Endothelial cell of umbilical vein (primary cell): ENCODE results near the gene ZNF385D. TPM values are rescaled to one million over a fixed set of nuclear protein-coding genes. Genes with fewer than 3 reads are reported as not detected.
"Not testable (repeated sequence)": the region's sequence is repeated elsewhere in the genome, so short reads cannot be mapped to it uniquely, and the experiment has no call there.

ENCODE experiments used
- BruUV-seq: library from RNA; stranded (reverse); fragments of 400-500 nt; replicated peaks from 2 replicates; lab custom pipeline; 2021; lab: Mats Ljungman, UMichigan
- CTCF ChIA-PET: fragments of 300-600, 350-600 bp; sonication (Branson Sonifier 250); formaldehyde crosslinking; loops from one replicate; lab custom pipeline; 2021; ENCODE audit warnings: antibody characterized with exemption, inconsistent platforms; lab: Charles Lee
- POLR2A ChIA-PET: fragments of 300-600, 350-600 bp; sonication (Branson Sonifier 250); formaldehyde crosslinking; loops from one replicate; lab custom pipeline; 2021; ENCODE audit warnings: antibody characterized with exemption, inconsistent platforms; lab: Charles Lee
- DNase-seq: peaks from one replicate; pipeline ENCODE4 v3.0.0-alpha.2; 2011; ENCODE audit warnings: low read depth, low spot score
- FAIRE-seq: peaks from 2 replicates; lab custom pipeline; 2011; peaks lifted over from hg19 to GRCh38; lab: Jason Lieb, UNC
- H2AFZ ChIP-seq: 2 replicates; pipeline ENCODE4 v1.6.0; 2012; ENCODE audit warnings: low read depth, low read length, control low read depth, inconsistent platforms
- H3K27ac ChIP-seq: 2 replicates; pipeline ENCODE4 v1.5.1; 2011; ENCODE audit warnings: low read depth, mild to moderate bottlenecking, control low read depth, low read length, moderate library complexity; ENCODE audit not compliant: insufficient read depth
- H3K27me3 ChIP-seq, 2 experiments: 2 replicates each; pipeline versions ENCODE4 v1.6.0 to v1.6.1; 2011; ENCODE audit warnings: low read length in 2 of 2, mixed read lengths in 1 of 2; ENCODE audit not compliant: control insufficient read depth in 2 of 2, insufficient read depth in 2 of 2
- H3K36me3 ChIP-seq, 2 experiments: 2 replicates in 1 of 2; 3 replicates in 1 of 2; pipeline ENCODE4 v1.5.1; 2011; ENCODE audit warnings: low read length in 2 of 2, mild to moderate bottlenecking in 1 of 2, moderate library complexity in 1 of 2; ENCODE audit not compliant: control insufficient read depth in 2 of 2, insufficient read depth in 2 of 2; ENCODE audit errors: extremely low read depth in 1 of 2
- H3K4me1 ChIP-seq: 3 replicates; pipeline ENCODE4 v1.5.1; 2011; ENCODE audit warnings: mild to moderate bottlenecking, low read length; ENCODE audit not compliant: control insufficient read depth, insufficient read depth; ENCODE audit errors: extremely low read depth
- H3K4me2 ChIP-seq: 2 replicates; pipeline ENCODE4 v1.6.1; 2011; ENCODE audit warnings: low read length, control low read depth, mixed read lengths; ENCODE audit not compliant: insufficient read depth
- H3K4me3 ChIP-seq, 3 experiments: fragments of 200-600 bp in 1 of 3; sonication (generic), shearing (Covaris generic) in 1 of 3; replicated peaks in 1 of 3; 2 replicates each; pipeline ENCODE4 v1.5.1; 2011 to 2016; ENCODE audit warnings: control low read depth in 3 of 3, low read length in 3 of 3, mild to moderate bottlenecking in 2 of 3, inconsistent platforms in 1 of 3, low read depth in 1 of 3, moderate library complexity in 1 of 3; ENCODE audit not compliant: insufficient read depth in 1 of 3
- H3K79me2 ChIP-seq: 2 replicates; pipeline ENCODE4 v1.6.0; 2012; ENCODE audit warnings: low read length, inconsistent platforms; ENCODE audit not compliant: control insufficient read depth, insufficient read depth
- H3K9ac ChIP-seq: replicated peaks from 2 replicates; pipeline ENCODE3; 2011; ENCODE audit warnings: low read length, control low read depth; ENCODE audit not compliant: insufficient read depth; ENCODE audit errors: extremely low read depth
- H3K9me1 ChIP-seq: replicated peaks from 3 replicates; pipeline ENCODE4 v1.6.0; 2011; ENCODE audit warnings: mild to moderate bottlenecking, low read length; ENCODE audit not compliant: control insufficient read depth, insufficient read depth; ENCODE audit errors: extremely low read depth
- H3K9me3 ChIP-seq: replicated peaks from 2 replicates; pipeline ENCODE4 v1.5.1; 2012; ENCODE audit warnings: low read length, inconsistent platforms; ENCODE audit not compliant: control insufficient read depth, insufficient read depth
- H4K20me1 ChIP-seq: replicated peaks from 2 replicates; pipeline ENCODE3; 2011; ENCODE audit warnings: mild to moderate bottlenecking, low read length; ENCODE audit not compliant: control insufficient read depth, insufficient read depth; ENCODE audit errors: extremely low read depth
- EZH2 ChIP-seq: IDR thresholded peaks from 2 replicates; pipeline ENCODE4 v1.6.1; 2012; ENCODE audit warnings: borderline replicate concordance, low read depth, mild to moderate bottlenecking, moderate library complexity, low read length, inconsistent platforms; ENCODE audit not compliant: severe bottlenecking
- FOS ChIP-seq: IDR thresholded peaks from 2 replicates; pipeline ENCODE4 v1.6.1; 2011; ENCODE audit warnings: mild to moderate bottlenecking, low read length, moderate library complexity, borderline replicate concordance; ENCODE audit not compliant: insufficient read depth
- GATA2 ChIP-seq: IDR thresholded peaks from 2 replicates; pipeline ENCODE4 v1.7.0; 2011; ENCODE audit warnings: low read depth, mild to moderate bottlenecking, moderate library complexity, mixed read lengths, low read length; ENCODE audit not compliant: insufficient read length, insufficient read depth
- JUN ChIP-seq: IDR thresholded peaks from 2 replicates; pipeline ENCODE4 v1.6.1; 2011; ENCODE audit warnings: borderline replicate concordance, low read depth; ENCODE audit not compliant: insufficient read length, insufficient read depth
- MAX ChIP-seq: IDR thresholded peaks from 2 replicates; pipeline ENCODE4 v1.6.1; 2011; ENCODE audit not compliant: insufficient read depth, insufficient read length
- MYC ChIP-seq: IDR thresholded peaks from one replicate; pipeline ENCODE4 v1.6.1; 2011; ENCODE audit warnings: mild to moderate bottlenecking, low read depth, low read length
- POLR2A ChIP-seq: IDR thresholded peaks from 2 replicates; pipeline ENCODE4 v1.6.1; 2012; ENCODE audit warnings: low read depth, mild to moderate bottlenecking, control low read depth, low read length
- POLR2AphosphoS5 ChIP-seq: IDR thresholded peaks from 2 replicates; pipeline ENCODE4 v1.6.1; 2012; ENCODE audit warnings: low read depth, mild to moderate bottlenecking, control low read depth, low read length, moderate library complexity; ENCODE audit not compliant: insufficient read depth
- dilution Hi-C: fragments of 300-500 bp; cut with MboI; formaldehyde crosslinking; loops from one replicate; pipeline ENCODE4 v1.15.0; 2019; ENCODE audit warnings: low sequenced_read_pairs; ENCODE audit not compliant: extremely low pct_ligation_motif_present
- intact Hi-C: fragments of 100-400 bp; cut with micrococcal nuclease; formaldehyde crosslinking; loops from one replicate; pipeline ENCODE4 v1.10.0; 2022
- polyA plus RNA-seq, 4 experiments: library from polyadenylated mRNA; depleted of rRNA in 3 of 4; stranded (reverse) in 3 of 4; unstranded in 1 of 4; fragments of >200 nt; gene quantifications; 2 replicates each; pipeline versions ENCODE4 v1.2.1 to v1.2.3, GENCODE V29; 2011 to 2012; ENCODE audit warnings: missing spikeins in 1 of 4
- total RNA-seq: library from RNA; stranded (reverse); gene quantifications from 2 replicates; pipeline ENCODE4 v1.2.3, GENCODE V29; 2021
- TF ChIP-seq, protein P1 (sequence below), 2 donors: IDR thresholded peaks; 1 replicate in 1 of 2; 2 replicates in 1 of 2; pipeline ENCODE4 v1.5.1; 2011; ENCODE audit warnings: low read length in 2 of 2, mild to moderate bottlenecking in 2 of 2, moderate library complexity in 2 of 2, control low read depth in 1 of 2, inconsistent platforms in 1 of 2, low read depth in 1 of 2; ENCODE audit not compliant: insufficient read depth in 1 of 2; ENCODE audit errors: extremely low read depth in 1 of 2

The ZNF385D gene
- total and polyA plus RNA-seq, 2 donors (not counting 3 experiments of a cell fraction or from before 2014, with no cell fraction given), result not detected

- Histone ChIP-seq H3K27me3 (no peaks in the 10 kb centered on the region), H3K79me2 (no peaks in the 10 kb centered on the region), H4K20me1 (no peaks in the 10 kb centered on the region), H3K27ac (no peak overlapping the region), H3K4me3 (no peak overlapping the region), H2AFZ (no peak overlapping the region), H3K9ac (no peak overlapping the region), H3K9me3 (no peaks in the 10 kb centered on the region), H3K4me1 (no peaks in the 10 kb centered on the region), H3K36me3 (no peaks in the 10 kb centered on the region), H3K4me2 (no peak overlapping the region), H3K9me1 (no peaks in the 10 kb centered on the region)
- ChIA-PET CTCF (no interaction called here), POLR2A (no interaction called here)
- no peak for FAIRE-seq
- intact Hi-C loops (no loop called here), dilution Hi-C loops (no loop called here)
- DNase-seq, result no peak
- no TSS peak for BruUV-seq
- TF ChIP-seq JUN, result no peak
Observed at GRCh38 chr3:21502656-21503055, 248.4 kb downstream of the ZNF385D start.

GRCh38 chr3:21500834-21501233 is 250.2 kb downstream of the ZNF385D start:
- BruUV-seq, result no TSS peak
- CTCF ChIA-PET, result no interaction called here
- H4K20me1 ChIP-seq, result no peaks in the 10 kb centered on the region
- H3K4me2 ChIP-seq, result no peak overlapping the region
- H3K27me3 ChIP-seq, result no peaks in the 10 kb centered on the region
- no peaks in the 10 kb centered on the region for H3K9me3 ChIP-seq
- H3K36me3 ChIP-seq, result no peaks in the 10 kb centered on the region
- FAIRE-seq (no peak), DNase-seq (no peak)
- TF ChIP-seq JUN (no peak), MYC (no peak), FOS (no peak), MAX (no peak), EZH2 (no peak), POLR2A (no peak), POLR2AphosphoS5 (no peak), GATA2 (no peak)
- TF ChIP-seq, protein P1, sequence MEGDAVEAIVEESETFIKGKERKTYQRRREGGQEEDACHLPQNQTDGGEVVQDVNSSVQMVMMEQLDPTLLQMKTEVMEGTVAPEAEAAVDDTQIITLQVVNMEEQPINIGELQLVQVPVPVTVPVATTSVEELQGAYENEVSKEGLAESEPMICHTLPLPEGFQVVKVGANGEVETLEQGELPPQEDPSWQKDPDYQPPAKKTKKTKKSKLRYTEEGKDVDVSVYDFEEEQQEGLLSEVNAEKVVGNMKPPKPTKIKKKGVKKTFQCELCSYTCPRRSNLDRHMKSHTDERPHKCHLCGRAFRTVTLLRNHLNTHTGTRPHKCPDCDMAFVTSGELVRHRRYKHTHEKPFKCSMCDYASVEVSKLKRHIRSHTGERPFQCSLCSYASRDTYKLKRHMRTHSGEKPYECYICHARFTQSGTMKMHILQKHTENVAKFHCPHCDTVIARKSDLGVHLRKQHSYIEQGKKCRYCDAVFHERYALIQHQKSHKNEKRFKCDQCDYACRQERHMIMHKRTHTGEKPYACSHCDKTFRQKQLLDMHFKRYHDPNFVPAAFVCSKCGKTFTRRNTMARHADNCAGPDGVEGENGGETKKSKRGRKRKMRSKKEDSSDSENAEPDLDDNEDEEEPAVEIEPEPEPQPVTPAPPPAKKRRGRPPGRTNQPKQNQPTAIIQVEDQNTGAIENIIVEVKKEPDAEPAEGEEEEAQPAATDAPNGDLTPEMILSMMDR (IDR thresholded peaks at IDR 0.05; ENCODE audit: extremely low read depth in 1 of 2, insufficient read depth in 1 of 2, low read depth in 1 of 2, low read length in 2 of 2), result no peak
- no peak overlapping the region for H3K27ac ChIP-seq
- no peak overlapping the region for H3K9ac ChIP-seq
- H3K9me1 ChIP-seq, result no peaks in the 10 kb centered on the region
- H3K79me2 ChIP-seq, result no peaks in the 10 kb centered on the region
- no peak overlapping the region for H3K4me3 ChIP-seq
- H2AFZ ChIP-seq, result no peak overlapping the region
- POLR2A ChIA-PET, result no interaction called here
- dilution Hi-C loops (no loop called here), intact Hi-C loops (no loop called here)
- H3K4me1 ChIP-seq, result no peaks in the 10 kb centered on the region

- H3K4me1 ChIP-seq, POLR2A ChIA-PET, H3K9me3 ChIP-seq, H3K27ac ChIP-seq, BruUV-seq, H3K9me1 ChIP-seq, intact Hi-C loops, FAIRE-seq, CTCF ChIA-PET, H3K79me2 ChIP-seq, H2AFZ ChIP-seq, H3K36me3 ChIP-seq, H3K27me3 ChIP-seq, H3K4me2 ChIP-seq, DNase-seq, H3K4me3 ChIP-seq, H4K20me1 ChIP-seq, H3K9ac ChIP-seq, dilution Hi-C loops: not testable (repeated sequence)
Observed at GRCh38 chr3:21490671-21491070, 260.3 kb downstream of the ZNF385D start.
